SK-N-MC (cell line): ENCODE results near the gene PLA1A.

ENCODE experiments used
- DNase-seq: peaks from one replicate; pipeline ENCODE4 v3.0.0-alpha.2; 2011; ENCODE audit warnings: low read depth, low spot score
- H3K27ac ChIP-seq: fragments of 200-600 bp; sonication (generic); 2 replicates; pipeline ENCODE4 v1.5.1; 2016; ENCODE audit warnings: mixed run types
- H3K36me3 ChIP-seq: fragments of 200-600 bp; sonication (generic); 2 replicates; pipeline ENCODE4 v1.6.1; 2017; ENCODE audit warnings: antibody characterized with exemption, low read length, mixed read lengths; ENCODE audit not compliant: insufficient read depth
- H3K4me3 ChIP-seq: fragments of 200-600 bp; sonication (generic); 2 replicates; pipeline ENCODE4 v1.5.1; 2016
- H3K9ac ChIP-seq: fragments of 200-600 bp; sonication (generic); 2 replicates; pipeline ENCODE4 v1.8.0; 2017; ENCODE audit warnings: mixed run types, mixed read lengths; ENCODE audit not compliant: insufficient read length
- H3K9me3 ChIP-seq: fragments of 200-600 bp; sonication (generic); 2 replicates; pipeline ENCODE4 v1.6.1; 2017; ENCODE audit warnings: low read depth, mild to moderate bottlenecking, antibody characterized with exemption, low read length, moderate library complexity, mixed read lengths
- EZH2 ChIP-seq: fragments of 200-600 bp; sonication (generic); IDR thresholded peaks from one replicate; pipeline ENCODE4 v1.6.1; 2017; ENCODE audit warnings: antibody characterized with exemption
- FOXP2 ChIP-seq: optimal IDR thresholded peaks from 2 replicates; pipeline ENCODE3; 2011; ENCODE audit warnings: mild to moderate bottlenecking, moderate library complexity; ENCODE audit not compliant: insufficient read depth; ENCODE audit errors: extremely low read length, control extremely low read depth
- POLR2AphosphoS5 ChIP-seq: IDR thresholded peaks from 2 replicates; pipeline ENCODE4 v1.6.1; 2012; ENCODE audit warnings: mild to moderate bottlenecking, low read depth, low read length, borderline replicate concordance

The PLA1A gene

GRCh38 chr3:119598410-119599098, 869 bp downstream of the PLA1A start:
- TF ChIP-seq POLR2AphosphoS5 (no peak), FOXP2 (no peak), EZH2 (no peak)
- Histone ChIP-seq H3K9me3 (no peaks in the 10 kb centered on the region), H3K27ac (no peak overlapping the region), H3K36me3 (no peaks in the 10 kb centered on the region), H3K9ac (no peak overlapping the region), H3K4me3 (no peak overlapping the region)
- DNase-seq, result no peak

- H3K4me3 ChIP-seq, result no peak overlapping the region
- H3K9me3 ChIP-seq, result no peaks in the 10 kb centered on the region
- no peak overlapping the region for H3K9ac ChIP-seq
- H3K36me3 ChIP-seq, result no peaks in the 10 kb centered on the region
- no peak for DNase-seq
- TF ChIP-seq POLR2AphosphoS5, result no peak
- TF ChIP-seq EZH2, result no peak
- TF ChIP-seq FOXP2, result no peak
- no peak overlapping the region for H3K27ac ChIP-seq
Observed at GRCh38 chr3:119599558-119600174, 2.0 kb downstream of the PLA1A start.

GRCh38 chr3:119600732-119601131, 3.0 kb downstream of the PLA1A start:
- no peak overlapping the region for H3K27ac ChIP-seq
- DNase-seq, result no peak
- H3K9ac ChIP-seq, result no peak overlapping the region
- TF ChIP-seq FOXP2 (no peak), POLR2AphosphoS5 (no peak), EZH2 (no peak)
- no peak overlapping the region for H3K4me3 ChIP-seq
- H3K36me3 ChIP-seq, result no peaks in the 10 kb centered on the region
- H3K9me3 ChIP-seq, result no peaks in the 10 kb centered on the region

GRCh38 chr3:119601154-119601553, 3.5 kb downstream of the PLA1A start:
- H3K36me3 ChIP-seq, result no peaks in the 10 kb centered on the region
- no peak overlapping the region for H3K27ac ChIP-seq
- no peak overlapping the region for H3K9ac ChIP-seq
- TF ChIP-seq POLR2AphosphoS5 (no peak), FOXP2 (no peak), EZH2 (no peak)
- H3K4me3 ChIP-seq, result no peak overlapping the region
- no peak for DNase-seq
- H3K9me3 ChIP-seq, result no peaks in the 10 kb centered on the region

DNA sequence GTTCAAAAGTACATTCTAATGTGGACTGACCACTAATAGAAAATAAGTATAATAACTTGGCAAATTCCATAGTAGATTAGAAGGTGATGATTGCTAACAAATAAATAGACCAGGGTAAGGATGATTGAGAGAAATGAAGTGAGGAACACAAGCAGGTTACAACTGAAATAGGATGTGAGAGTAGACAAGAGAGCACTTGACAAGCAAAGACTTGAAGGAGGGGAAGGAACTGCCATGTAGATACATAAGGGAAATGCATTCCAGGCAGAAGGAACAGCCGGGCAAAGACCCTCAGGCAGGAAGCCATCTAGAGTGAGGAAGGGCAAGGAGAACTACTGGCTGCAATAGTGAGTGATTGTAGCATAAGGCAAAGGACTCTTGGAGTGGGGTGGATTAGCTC, 5.0 kb downstream of the PLA1A start:
- no peak overlapping the region for H3K9ac ChIP-seq
- H3K27ac ChIP-seq, result no peak overlapping the region
- no peak for DNase-seq
- H3K4me3 ChIP-seq, result no peak overlapping the region
- no peaks in the 10 kb centered on the region for H3K36me3 ChIP-seq
- H3K9me3 ChIP-seq, result no peaks in the 10 kb centered on the region
- TF ChIP-seq EZH2 (no peak), FOXP2 (no peak), POLR2AphosphoS5 (no peak)

DNA sequence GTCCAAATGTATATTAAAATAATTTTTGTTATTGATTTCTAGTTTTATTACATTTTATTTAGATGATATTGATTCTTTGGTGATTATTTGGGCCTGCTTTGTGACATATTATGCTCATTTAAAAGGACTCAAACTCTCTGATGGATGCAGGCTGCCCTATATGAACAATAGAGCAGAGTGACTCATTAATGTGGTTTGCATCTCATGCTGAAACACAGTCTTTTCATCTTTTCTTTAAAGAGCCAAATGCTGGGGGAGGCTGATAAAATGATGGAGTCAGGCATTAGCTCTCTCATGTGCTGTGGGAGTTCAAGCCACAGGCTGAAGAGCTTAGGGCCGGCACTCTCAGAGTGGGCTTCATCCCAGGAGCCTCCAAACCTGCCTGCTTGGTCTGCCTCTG, 7.2 kb downstream of the PLA1A start:
- TF ChIP-seq POLR2AphosphoS5 (no peak), FOXP2 (no peak), EZH2 (no peak)
- no peaks in the 10 kb centered on the region for H3K36me3 ChIP-seq
- no peak overlapping the region for H3K9ac ChIP-seq
- no peak overlapping the region for H3K4me3 ChIP-seq
- H3K27ac ChIP-seq, result no peak overlapping the region
- H3K9me3 ChIP-seq, result no peaks in the 10 kb centered on the region
- no peak for DNase-seq

GRCh38 chr3:119608405-119609000, 10.8 kb downstream of the PLA1A start:
- Histone ChIP-seq H3K4me3 (no peak overlapping the region), H3K27ac (no peak overlapping the region), H3K9ac (no peak overlapping the region), H3K9me3 (no peaks in the 10 kb centered on the region), H3K36me3 (no peaks in the 10 kb centered on the region)
- no peak for DNase-seq
- no peak for TF ChIP-seq EZH2

- TF ChIP-seq POLR2AphosphoS5, result no peak
- no peak for TF ChIP-seq EZH2
- TF ChIP-seq FOXP2, result no peak
- H3K36me3 ChIP-seq, result no peaks in the 10 kb centered on the region
Observed at GRCh38 chr3:119609301-119609700, 11.6 kb downstream of the PLA1A start.

GRCh38 chr3:119611664-119612063, 14.0 kb downstream of the PLA1A start:
- Histone ChIP-seq H3K4me3 (no peak overlapping the region), H3K9ac (no peak overlapping the region), H3K27ac (no peak overlapping the region), H3K36me3 (no peaks in the 10 kb centered on the region), H3K9me3 (no peaks in the 10 kb centered on the region)
- DNase-seq, result no peak
- TF ChIP-seq EZH2 (no peak), FOXP2 (no peak), POLR2AphosphoS5 (no peak)

More at GRCh38 chr3:119609301-119609700, 11.6 kb downstream of the PLA1A start:
- Histone ChIP-seq H3K4me3 (no peak overlapping the region), H3K9me3 (no peaks in the 10 kb centered on the region), H3K27ac (no peak overlapping the region), H3K9ac (no peak overlapping the region)
- no peak for DNase-seq

DNA sequence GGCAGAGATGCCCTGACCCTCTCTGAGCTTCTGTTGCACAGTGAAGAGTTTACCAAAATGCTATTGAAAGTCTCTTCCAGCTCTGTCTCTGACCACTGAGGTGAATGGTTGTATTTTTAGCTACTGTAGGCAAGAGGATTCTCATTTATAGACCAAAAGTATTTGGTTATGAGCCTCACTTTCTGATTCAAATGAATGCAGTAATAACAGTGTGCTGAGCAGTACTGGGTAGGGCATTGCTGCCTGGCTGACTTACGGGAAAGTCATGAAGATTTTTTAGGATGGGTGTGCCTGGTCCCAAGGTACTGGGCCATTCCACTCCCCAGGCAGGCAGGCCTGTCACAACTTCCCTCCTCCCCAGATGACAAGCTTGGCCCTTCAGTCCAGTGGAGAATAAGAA, 15.5 kb downstream of the PLA1A start:
- no peak for DNase-seq
- no peak overlapping the region for H3K4me3 ChIP-seq
- no peaks in the 10 kb centered on the region for H3K9me3 ChIP-seq

More for the DNA sequence above, 15.5 kb downstream of the PLA1A start:
- TF ChIP-seq POLR2AphosphoS5, result no peak
- TF ChIP-seq FOXP2, result no peak
- Histone ChIP-seq H3K36me3 (no peaks in the 10 kb centered on the region), H3K27ac (no peak overlapping the region), H3K9ac (no peak overlapping the region)
